ENCODE measurements around the gene DTNB. TPM values are rescaled to one million over a fixed set of nuclear protein-coding genes. Genes with fewer than 3 reads are reported as not detected.
"Not testable (repeated sequence)": the region's sequence is repeated elsewhere in the genome, so short reads cannot be mapped to it uniquely, and the experiment has no call there.

The DTNB gene
- total RNA-seq, 1 experiment from 2014 or later = 12.3 TPM

GRCh38 chr2:25424426-25425028 lies 248.8 kb downstream of the DTNB start:
- in situ Hi-C loops (cut with HindIII; ENCODE audit: low pct_unique_long_range_greater_than_20kb, low sequenced_read_pairs) = no loop called here
- no peak for DNase-seq (ENCODE audit: low read depth)

- no peak for DNase-seq (ENCODE audit: low read depth)
- in situ Hi-C loops (cut with HindIII; ENCODE audit: low pct_unique_long_range_greater_than_20kb, low sequenced_read_pairs) = no loop called here
Observed at GRCh38 chr2:25421820-25422411, 251.5 kb downstream of the DTNB start.

DNA sequence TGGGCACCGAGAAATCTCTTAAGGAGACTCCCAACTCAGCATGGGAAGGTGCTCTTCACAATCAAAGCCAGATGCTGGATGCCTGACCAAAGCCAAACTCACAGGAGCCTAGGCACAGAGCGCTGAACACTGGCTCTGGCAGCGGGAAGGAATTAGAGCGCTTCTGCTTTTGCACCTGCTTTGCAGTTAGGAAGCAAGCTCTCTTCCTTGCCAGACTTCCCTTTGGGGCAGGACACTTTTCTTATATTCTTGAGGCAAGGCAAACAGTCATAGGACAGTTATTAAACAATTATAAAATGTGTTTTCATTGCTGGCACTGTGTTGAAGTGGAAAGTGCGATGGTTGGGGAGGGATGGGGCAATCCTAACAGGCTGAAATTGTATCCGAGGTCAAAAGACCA lies 252.1 kb downstream of the DTNB start:
- in situ Hi-C loops (cut with HindIII; ENCODE audit: low pct_unique_long_range_greater_than_20kb, low sequenced_read_pairs) = no loop called here
- DNase-seq (ENCODE audit: low read depth) = no peak

DNA sequence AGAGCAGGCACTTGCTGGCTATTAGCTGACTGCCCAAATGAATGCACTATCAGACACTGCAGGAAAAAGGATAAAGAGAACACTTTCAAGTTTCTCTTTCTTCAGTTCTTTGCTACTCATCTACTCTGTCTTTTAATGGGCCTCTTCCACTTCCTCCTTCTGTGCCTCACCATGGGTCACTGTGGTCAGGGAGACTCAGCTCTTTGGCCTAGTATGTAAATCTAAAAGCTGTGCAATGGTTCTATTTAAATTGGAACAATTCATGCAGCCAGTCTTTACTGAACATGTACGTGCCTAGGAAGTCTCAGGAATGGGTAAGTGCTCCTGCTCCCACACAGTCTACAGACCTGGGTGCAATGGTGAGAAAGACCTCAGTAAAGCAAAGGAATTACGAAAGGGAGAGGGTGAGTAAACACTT lies 252.5 kb downstream of the DTNB start:
- no peak for DNase-seq (ENCODE audit: low read depth)
- in situ Hi-C loops (cut with HindIII; ENCODE audit: low pct_unique_long_range_greater_than_20kb, low sequenced_read_pairs) = no loop called here

DNA sequence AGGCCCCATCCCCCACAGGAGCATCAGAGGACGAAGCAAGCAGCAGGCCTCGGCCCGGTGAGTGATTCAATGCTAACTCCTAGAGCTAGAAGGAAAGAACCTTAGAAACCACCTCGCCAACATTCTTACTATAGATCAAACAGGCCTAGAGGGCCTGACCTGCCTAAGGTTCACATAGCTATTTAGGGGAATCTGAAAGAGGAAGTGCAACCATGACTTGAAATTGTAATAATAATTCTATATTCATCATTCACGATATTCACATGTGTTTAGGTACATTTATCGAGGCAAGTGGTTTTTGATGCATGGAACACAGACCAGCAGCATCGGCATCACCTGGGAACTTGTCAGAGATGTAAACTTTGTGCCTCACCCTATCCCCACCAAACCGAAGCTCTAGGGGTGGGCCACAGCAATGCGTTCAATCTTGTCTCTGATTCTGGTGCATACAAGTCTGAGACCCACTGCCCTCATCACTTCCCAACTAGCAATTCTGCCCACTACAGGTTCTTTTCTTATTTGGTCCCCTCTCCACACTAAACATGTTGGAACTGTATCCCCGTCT lies 253.6 kb downstream of the DTNB start:
- DNase-seq (ENCODE audit: low read depth) = no peak
- in situ Hi-C loops (cut with HindIII; ENCODE audit: low pct_unique_long_range_greater_than_20kb, low sequenced_read_pairs) = no loop called here

DNA sequence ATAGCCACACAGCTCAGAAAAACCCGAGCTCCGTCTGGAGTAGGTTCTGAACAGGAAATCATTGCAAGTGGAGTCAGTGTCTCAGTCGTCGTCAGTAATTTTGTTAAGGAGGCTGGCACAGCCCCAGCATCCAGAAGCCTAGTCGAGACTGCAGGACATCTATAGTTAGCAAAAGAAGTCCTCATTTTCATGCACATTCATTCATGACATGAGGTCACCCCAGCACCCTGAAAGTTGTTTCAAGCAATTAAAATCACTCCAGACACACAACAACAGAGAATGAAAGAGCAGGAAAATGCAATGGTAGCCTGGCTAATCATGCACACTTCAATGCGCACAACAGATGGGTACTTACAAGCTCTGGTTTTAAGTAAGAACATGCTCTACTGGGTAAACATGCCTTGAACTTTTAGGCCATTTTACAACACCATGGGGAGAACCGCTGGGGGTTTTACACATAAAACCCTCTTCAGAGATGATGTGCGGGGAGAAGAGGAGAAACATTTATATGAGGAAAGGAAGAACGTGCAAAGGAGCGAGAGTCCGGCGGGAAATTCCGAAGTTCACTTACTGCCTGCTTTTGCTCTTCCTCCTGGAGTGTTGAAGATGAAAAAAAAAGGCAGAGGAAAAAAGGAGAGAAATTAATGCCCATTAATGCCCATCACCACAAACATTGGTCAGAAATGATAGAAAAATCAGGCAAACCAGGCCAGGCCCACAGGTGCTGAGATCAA lies 254.3 kb downstream of the DTNB start:
- no peak for DNase-seq (ENCODE audit: low read depth)
- in situ Hi-C loops (cut with HindIII; ENCODE audit: low pct_unique_long_range_greater_than_20kb, low sequenced_read_pairs) = no loop called here

DNA sequence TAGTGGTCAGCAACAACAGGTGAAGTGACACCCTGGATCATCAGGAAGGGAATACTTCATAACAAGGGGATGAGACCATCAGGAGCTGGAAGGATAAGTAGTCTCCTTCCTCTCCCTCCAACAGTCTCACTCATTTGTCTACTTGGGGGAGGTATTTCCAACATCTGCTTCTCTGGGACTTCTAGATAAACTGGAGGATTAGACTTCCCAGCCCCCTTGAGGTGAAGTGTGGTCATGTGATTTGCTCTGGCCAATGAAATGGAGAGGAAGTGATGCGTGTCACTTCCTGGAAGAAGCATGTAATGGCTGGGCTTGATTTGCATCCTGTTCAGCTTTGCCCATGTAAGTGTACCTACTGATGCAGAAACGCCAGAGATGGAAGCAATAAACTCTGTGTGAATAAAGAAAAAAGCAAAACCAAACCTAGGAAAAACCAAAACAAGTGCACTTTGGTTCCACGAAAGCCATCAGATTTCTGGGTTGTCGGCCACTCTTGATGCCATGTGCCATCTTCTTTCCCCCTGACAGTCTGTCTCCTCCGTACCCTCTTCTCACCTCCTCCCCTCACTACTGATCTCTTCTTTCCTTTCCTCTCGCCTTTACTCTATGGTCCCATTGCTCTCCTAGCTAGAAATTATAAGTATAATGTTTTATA lies 255.5 kb downstream of the DTNB start:
- DNase-seq (ENCODE audit: low read depth) = peak; percentile 23
- in situ Hi-C loops (cut with HindIII; ENCODE audit: low pct_unique_long_range_greater_than_20kb, low sequenced_read_pairs) = no loop called here

DNA sequence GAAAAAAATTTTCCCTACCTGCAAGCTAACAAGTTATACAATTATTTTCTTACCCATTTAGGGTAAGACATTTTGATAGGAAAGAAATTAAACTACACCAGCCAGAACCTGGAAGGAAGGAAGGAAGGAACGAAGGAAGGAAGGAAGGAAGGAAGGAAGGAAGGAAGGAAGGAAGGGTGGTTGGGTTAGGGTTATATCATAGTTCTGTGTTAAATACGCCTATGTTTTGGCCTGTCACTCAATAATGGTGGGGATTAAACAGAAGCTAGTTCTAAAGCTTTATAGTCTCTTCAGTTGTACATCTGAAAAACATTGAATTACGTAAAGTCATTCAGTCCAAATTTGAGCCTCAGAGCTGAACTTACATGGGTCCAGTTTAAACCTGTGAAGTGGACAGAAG lies 256.7 kb downstream of the DTNB start:
- in situ Hi-C loops (cut with HindIII; ENCODE audit: low pct_unique_long_range_greater_than_20kb, low sequenced_read_pairs) = no loop called here

GRCh38 chr2:25414781-25415180 lies 258.6 kb downstream of the DTNB start:
- in situ Hi-C loops (cut with HindIII; ENCODE audit: low pct_unique_long_range_greater_than_20kb, low sequenced_read_pairs) = no loop called here

More for the DNA sequence above, 256.7 kb downstream of the DTNB start:
- no peak for DNase-seq (ENCODE audit: low read depth)

GRCh38 chr2:25413409-25413808 lies 260.0 kb downstream of the DTNB start:
- in situ Hi-C loops (cut with HindIII; ENCODE audit: low pct_unique_long_range_greater_than_20kb, low sequenced_read_pairs); DNase-seq (ENCODE audit: low read depth): not testable (repeated sequence)

More at GRCh38 chr2:25414781-25415180, 258.6 kb downstream of the DTNB start:
- DNase-seq (ENCODE audit: low read depth) = no peak

DNA sequence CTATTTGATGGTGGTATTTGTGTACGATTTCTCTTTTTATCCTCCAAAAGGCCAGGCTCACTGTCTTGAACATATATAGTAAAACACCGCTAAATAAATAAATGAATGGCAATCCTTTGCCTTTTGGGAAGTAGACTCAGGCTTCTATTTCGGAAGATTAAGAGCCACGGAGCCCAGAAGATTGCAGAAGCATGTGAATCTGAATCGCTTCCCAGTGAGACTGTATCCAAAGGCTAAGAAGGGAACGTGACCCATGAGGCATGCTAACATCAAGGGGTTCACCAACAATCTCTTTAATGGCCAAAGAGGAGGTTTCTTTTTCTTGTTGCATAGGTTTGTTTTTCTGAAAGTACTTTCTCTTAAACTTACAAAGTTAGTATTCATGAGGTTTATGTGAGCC lies 261.6 kb downstream of the DTNB start:
- in situ Hi-C loops (cut with HindIII; ENCODE audit: low pct_unique_long_range_greater_than_20kb, low sequenced_read_pairs) = no loop called here

DNA sequence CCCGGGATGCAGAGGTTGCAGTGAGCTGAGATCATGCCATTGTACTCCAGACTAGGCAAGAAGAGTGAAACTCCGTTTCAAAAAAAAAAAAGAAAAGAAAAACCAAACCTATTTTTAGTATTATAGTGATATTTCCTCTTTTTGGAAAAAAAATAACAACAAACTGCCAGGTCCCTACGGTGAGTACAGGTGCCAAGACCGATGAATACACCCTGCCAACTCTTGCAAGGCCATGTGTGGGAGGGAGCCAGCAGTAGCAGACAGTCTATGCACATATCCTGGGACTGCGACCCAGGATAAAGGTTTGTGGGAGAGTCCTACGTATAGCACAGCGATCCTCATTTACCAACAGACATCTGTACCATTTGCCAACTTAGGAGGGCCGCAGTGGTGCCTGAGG lies 262.1 kb downstream of the DTNB start:
- in situ Hi-C loops (cut with HindIII; ENCODE audit: low pct_unique_long_range_greater_than_20kb, low sequenced_read_pairs) = no loop called here
- DNase-seq (ENCODE audit: low read depth) = no peak

More for the DNA sequence above, 261.6 kb downstream of the DTNB start:
- no peak for DNase-seq (ENCODE audit: low read depth)

DNA sequence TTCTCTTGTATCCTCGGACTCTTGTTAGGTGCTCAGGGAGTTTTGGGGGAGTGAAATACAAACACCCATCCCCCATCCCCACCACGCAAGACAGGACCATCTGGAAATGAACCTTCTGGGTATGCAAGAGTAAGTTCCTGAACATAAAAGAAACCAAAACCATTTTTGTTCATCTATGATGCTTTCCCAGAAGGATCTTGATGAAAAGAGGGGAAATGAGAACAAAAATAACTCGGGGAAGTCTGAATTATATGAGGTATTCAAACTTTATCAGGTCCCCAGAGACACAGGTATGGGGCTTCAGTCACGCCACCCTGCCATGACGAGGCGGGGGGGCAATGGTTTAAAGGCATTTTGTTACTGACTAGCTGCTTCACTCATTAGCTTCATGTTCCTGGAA lies 263.0 kb downstream of the DTNB start:
- in situ Hi-C loops (cut with HindIII; ENCODE audit: low pct_unique_long_range_greater_than_20kb, low sequenced_read_pairs) = no loop called here
- no peak for DNase-seq (ENCODE audit: low read depth)

DNA sequence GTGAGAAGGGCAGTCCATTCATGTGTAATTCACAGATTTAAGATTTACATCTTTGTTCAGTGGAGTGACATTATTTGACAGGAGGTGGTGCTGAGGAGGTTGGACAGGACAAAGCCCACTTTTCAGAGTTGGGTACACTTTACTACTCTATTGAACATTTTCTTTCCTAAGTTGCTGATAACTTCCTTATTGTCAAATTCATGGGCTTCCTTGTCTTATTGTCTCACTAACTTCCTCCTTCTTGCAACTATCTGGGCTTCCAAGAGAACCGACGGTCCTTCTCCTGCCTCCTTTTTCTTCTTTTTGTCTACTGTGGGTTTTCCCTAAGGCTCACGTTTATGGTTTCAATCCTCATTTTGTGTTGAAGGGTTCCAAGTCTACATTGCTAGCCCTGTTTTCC lies 263.9 kb downstream of the DTNB start:
- in situ Hi-C loops (cut with HindIII; ENCODE audit: low pct_unique_long_range_greater_than_20kb, low sequenced_read_pairs) = no loop called here
- no peak for DNase-seq (ENCODE audit: low read depth)

DNA sequence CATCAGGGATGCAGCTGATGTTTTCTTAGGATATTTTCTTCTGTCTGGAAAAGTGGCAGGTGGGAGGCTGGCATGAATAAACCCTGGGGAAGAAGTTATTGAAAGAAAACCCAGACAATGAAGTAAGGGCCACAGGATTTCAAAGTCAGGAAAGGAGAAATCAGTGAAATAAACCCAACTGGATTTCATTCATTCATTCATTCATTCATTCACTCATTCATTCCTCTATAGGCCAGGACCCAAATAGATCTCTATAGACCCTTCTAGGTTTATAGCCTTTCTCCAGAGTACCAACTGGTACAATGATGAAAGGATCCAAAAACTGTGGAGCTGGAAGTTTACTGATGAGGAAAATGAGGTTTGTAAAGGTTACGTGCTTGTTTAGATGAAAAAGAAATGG lies 264.3 kb downstream of the DTNB start:
- DNase-seq (ENCODE audit: low read depth) = no peak
- in situ Hi-C loops (cut with HindIII; ENCODE audit: low pct_unique_long_range_greater_than_20kb, low sequenced_read_pairs) = no loop called here

DNA sequence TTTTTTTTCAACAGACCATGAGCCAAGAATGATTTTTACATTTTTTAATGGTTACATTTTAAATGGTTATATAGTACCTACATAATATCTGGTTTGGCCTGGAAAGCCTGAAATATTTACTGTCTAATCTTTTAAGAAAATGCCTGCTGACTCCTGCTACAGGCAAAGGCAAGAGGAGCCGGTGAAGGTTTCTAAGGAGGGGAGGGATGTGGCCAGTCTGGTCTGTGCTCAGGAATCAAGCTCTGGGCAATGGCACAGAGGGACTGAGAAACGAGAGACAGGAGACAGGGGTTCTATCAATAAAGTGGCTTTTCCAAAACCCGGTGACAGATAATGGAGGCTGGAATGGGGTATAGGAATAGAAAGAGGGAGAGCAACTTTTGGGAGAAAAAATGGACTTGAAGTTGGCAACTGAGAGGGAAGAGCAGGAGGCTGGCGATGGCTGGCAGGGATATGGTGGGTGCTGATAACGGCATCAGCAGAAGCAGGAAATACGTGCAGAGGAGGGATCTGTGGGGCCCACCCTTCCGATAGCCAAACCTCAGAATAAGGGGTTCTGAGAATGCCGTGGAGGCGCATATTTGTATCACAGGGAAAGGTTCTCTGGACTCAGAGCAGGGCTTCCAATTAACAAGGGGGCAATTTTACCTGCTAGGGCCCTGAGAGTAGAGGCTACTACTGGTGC lies 267.6 kb downstream of the DTNB start:
- in situ Hi-C loops (cut with HindIII; ENCODE audit: low pct_unique_long_range_greater_than_20kb, low sequenced_read_pairs) = no loop called here
- no peak for DNase-seq (ENCODE audit: low read depth)

GRCh38 chr2:25403120-25403760 lies 270.1 kb downstream of the DTNB start:
- in situ Hi-C loops (cut with HindIII; ENCODE audit: low pct_unique_long_range_greater_than_20kb, low sequenced_read_pairs); DNase-seq (ENCODE audit: low read depth): not testable (repeated sequence)

GRCh38 chr2:25402477-25402876 lies 270.9 kb downstream of the DTNB start:
- in situ Hi-C loops (cut with HindIII; ENCODE audit: low pct_unique_long_range_greater_than_20kb, low sequenced_read_pairs) = no loop called here

More at GRCh38 chr2:25402477-25402876, 270.9 kb downstream of the DTNB start:
- DNase-seq (ENCODE audit: low read depth) = no peak
